NCI-H1417 (cell line): ENCODE results near the gene SBF1.
"Not testable (repeated sequence)": the region's sequence is repeated elsewhere in the genome, so short reads cannot be mapped to it uniquely, and the experiment has no call there.

Experiments
- DNase-seq, 3 experiments: peaks; one replicate each; lab custom pipeline; 2025; lab: John Stamatoyannopoulos, UW

The SBF1 gene

GRCh38 chr22:50432131-50432876, 42.5 kb downstream of the SBF1 start:
- no peak for DNase-seq

DNA sequence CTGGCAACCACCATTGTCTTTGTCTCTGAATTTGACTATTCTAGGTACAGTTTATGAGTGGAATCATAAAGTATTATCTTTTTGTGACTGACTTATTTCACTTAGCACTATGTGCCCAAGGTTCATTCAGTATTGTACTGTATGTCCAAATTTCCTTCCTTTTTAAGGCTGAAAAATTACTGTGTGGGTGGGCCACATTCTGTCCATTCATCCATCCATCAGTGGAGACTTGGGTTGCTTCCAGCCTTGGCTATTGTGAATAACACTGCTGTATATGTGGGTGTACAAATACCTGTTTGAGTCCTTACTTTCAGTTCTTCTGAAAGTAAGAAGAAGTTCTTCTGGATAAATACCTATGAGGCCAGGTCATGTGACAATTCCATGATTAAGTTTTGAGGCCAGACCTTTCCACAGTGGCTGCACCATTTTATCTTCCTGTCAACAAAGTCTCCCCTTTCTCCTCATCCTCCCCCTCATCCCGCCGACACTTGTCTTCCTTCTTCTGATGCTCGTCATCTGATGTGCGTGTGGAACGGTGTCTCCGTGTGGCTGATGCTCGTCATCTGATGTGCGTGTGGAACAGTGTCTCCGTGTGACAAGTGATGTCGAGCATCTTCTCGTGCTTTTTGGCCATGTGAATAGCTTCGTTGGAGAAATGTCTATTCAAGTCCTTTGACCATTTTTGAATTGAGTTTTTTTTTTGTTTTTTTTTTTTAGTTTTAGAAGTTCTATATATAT, 49.5 kb downstream of the SBF1 start:
- DNase-seq, result no peak

DNA sequence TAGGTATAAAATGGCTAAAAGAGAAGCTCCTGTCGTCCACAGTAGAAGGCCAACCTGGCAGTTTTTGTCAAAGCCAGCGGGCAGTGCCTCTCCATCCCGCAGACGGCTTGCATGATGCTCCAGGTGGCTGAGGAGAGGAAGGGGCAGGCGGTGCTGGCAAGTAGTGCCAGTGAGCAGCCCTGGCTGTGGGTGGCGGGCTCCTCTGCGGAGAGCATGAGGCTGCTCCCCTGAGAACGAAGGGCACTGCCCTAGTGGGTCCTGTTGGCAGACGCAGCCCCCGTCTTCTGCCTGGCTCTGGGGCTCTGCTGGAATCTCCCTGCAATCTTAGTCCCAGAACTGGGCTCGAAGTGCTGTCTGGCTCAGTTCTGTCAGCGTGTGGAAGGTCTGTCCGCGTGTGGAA, 50.9 kb downstream of the SBF1 start:
- no peak for DNase-seq

- DNase-seq, result no peak
Measured at GRCh38 chr22:50422961-50423815, 51.6 kb downstream of the SBF1 start.

DNA sequence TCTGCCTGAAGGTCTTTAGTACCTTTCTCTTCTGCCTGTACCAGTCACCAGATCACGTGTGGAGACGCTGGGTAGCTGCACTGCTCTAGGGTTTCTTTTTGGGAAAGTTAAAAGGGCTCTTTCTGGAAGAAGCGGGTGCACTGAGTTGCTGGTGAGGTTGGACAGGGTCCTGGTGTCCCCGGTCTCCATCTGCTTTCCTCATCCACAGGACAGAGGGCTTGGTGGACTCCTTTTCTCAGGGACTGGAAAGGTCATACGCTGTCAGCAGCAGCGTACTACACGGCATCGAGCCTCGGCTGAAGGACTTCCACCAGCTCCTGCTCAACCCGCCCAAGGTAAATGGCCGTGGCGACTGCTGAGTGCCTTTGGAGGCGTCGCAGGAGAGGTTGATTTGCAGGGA, 52.8 kb downstream of the SBF1 start:
- DNase-seq, result no peak

DNA sequence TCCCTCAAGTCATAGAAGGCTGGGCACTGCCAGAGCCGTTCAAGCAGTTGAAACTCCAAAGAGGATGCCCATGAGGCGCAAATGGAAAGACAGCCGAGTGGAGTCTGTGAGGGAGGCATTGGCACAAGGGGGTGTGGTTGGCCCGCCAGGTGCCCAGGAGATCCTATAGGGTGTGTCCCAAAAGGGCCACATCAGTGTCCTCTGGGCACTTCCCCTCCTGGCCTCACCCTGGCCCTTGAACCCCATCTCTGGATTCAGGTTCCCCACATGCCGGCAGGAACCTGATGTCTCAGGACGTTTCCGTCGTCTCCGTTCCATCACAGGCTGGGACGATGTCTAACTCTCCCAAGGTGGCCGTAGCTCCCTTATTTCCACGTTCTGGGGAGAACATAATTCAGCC, 54.3 kb downstream of the SBF1 start:
- no peak for DNase-seq

GRCh38 chr22:50420015-50420414, 54.8 kb downstream of the SBF1 start:
- DNase-seq, result no peak

DNA sequence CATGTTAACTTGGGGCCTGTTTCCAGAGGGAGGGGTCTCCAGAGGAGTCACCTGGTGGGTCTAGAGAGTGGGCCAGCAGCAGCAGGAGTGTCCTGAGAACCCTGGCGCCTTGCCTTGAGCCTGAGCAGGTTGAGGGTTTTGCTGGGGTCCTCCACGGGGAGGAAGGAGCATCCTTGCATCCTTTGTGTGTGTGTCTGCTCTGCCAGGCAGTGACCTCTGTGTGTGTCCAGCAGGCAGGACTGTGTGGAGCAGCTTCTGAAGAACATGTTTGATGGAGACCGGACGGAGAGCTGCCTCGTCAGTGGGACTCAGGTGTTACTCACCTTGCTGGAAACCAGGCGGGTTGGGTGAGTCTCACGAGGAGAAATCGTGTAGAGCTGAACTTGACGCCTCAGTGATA, 55.7 kb downstream of the SBF1 start:
- no peak for DNase-seq

- DNase-seq, result no peak
Measured at GRCh38 chr22:50418624-50419023, 56.2 kb downstream of the SBF1 start.

DNA sequence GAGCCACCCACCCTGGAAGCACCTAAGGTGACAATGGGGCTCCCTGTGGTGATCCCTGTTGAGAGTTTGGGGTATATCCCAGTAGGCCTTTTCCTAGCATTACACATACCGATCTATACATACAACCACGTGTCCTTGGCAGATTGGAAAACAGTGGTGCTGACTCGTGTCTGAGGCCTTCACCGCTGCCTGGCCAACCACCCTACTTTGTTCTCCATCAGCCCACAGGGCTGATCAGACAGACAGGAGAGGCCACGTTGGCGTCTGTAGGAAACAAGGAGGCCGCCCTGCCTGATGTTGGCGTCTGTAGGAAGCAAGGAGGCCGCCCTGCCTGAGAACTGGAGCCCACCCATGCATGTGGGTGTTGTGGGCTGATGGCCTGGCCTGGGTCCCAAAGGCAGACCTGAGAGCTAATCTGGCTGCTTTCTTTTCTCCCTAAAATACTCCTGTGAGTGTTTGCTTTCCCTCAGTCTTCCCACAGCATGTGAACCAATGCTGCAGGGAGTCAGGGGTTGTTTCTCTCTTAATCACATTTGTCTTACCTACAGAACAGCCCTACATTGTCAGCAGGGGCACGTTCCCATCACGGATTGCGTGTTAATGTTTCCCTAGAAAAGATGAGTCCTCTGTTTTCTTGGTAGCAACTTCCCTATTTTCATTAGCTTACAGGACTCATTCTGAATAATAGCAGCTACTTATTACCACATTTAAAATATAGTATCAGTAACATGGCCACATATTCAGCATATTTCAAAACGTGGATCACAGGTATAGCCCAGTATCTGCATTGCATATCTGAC, 57.2 kb downstream of the SBF1 start:
- no peak for DNase-seq

DNA sequence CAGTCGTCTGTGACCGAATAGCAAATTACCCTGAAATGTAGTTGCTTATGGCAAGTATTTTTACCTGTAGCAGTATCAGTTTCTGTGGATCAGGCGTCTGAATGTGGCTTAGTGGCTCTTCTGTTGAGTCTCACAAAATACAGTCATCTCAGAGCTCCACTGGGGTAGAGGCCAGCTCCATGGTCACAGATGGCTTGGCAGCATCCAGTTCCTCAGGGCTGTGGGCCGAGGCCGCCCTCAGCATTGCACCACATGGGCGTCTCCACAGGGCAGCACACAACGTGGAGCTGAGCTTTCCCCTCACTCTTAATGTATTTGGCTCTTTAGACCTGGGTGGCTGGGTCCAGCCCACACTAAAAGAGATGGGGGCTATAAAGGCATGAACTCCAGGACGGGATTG, 57.8 kb downstream of the SBF1 start:
- DNase-seq, result no peak

DNA sequence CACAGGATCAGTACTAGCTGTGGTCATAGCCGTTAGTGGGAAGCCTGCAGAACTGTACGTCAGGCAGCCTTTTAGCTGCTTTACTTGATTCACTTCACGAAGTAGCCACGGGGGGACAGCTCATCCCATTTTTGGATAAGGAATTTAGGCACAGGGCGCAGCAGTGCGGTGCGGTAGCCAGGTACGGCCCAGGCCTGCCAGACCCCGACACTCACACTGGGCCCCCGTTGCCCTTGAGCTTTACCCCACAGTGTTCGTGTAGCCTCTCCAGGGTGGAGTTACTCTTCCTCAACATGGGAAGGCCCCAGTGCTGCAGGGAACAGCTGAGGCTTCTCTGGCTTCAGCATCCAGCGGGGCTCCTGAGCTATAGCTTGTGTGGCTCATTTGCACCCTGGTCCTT, 59.4 kb downstream of the SBF1 start:
- DNase-seq, result no peak

GRCh38 chr22:50414476-50415248, 60.2 kb downstream of the SBF1 start:
- DNase-seq, result no peak

DNA sequence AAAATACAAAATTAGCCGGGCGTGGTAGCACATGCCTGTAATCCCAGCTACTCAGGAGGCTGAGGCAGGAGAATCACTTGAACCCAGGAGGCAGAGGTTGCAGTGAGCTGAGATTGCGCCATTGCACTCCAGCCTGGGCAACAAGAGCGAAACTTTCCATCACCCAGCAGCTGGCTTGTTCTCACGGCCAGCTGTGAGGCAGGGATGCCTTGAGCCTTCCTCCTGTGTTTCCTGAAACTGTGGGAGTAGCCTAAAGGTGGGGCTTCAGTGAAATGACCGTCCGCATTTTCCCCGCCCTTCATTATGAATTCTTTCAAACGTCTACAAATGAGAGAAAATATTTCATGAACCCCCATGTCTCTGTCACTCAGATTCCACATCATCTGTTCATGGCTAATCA, 65.9 kb downstream of the SBF1 start:
- DNase-seq, result not testable (repeated sequence)

GRCh38 chr22:50408311-50408710, 66.5 kb downstream of the SBF1 start:
- no peak for DNase-seq

DNA sequence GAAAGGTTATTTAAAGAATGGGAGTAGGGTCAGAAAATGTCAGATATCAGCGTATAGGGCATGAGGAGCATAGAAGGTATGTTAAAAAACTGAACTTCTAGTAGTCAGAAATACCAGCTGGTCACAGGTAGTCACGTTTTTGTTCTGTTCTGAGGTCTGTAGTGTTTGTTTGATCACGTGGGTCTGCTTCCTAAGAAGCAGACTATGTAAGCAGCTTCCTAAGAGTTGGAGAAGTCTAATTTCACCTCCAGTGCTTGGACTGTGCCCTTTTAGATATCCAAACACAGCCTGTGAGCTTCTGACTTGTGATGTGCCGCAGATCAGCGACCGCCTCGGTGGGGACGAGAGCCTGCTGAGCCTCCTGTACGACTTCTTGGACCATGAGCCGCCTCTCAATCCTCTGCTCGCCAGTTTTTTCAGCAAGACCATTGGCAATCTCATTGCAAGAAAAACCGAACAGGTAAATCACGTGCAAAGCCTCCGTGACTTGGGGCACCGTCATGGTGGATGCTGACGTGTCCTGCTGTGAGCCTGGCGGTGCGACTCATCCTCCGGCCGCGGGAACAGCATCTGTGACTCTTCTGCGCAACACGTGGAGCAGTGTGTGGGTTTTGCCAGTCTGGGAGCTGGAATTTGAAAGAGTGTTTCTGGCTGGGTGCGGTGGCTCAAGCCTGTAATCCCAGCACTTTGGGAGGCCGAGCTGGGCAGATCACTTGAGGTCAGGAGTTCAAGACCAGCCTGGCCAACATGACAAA, 68.2 kb downstream of the SBF1 start:
- DNase-seq, result no peak

GRCh38 chr22:50403701-50404101, 71.1 kb downstream of the SBF1 start:
- no peak for DNase-seq

- DNase-seq, result no peak
Measured at GRCh38 chr22:50401907-50402306, 72.9 kb downstream of the SBF1 start.

DNA sequence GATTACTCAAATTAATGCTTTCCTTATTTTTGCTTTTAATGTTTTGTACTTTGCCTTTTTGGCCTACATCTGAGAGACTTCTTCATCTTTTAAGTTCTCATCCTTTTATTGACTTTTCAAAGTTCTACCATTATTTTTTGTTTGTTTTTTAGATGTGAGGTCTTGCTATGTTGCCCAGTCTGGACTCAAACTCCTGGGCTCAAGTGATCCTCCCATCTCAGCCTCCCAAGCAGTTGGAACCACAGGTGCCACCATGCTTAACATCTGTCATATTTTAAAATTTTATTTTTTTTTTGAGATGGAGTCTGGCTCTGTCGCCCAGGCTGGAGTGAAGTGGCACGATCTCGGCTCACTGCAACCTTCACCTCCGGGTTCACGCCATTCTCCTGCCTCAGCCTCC, 73.9 kb downstream of the SBF1 start:
- no peak for DNase-seq

GRCh38 chr22:50400406-50400805, 74.4 kb downstream of the SBF1 start:
- DNase-seq, result no peak
